K562 (cell line): ENCODE data around the gene OR10T2. TPM values are rescaled to one million over a fixed set of nuclear protein-coding genes. Genes with fewer than 3 reads are reported as not detected.

ENCODE experiments used
- ATAC-seq: fragments of 200-7000 bp; cut with Tn5 transposase; 3 replicates; pipeline ENCODE4 v1.9.1; 2020; ENCODE audit warnings: moderate library complexity
- BruUV-seq: library from RNA; stranded (reverse); fragments of 400-500 nt; replicated peaks from 2 replicates; lab custom pipeline; 2021; lab: Mats Ljungman, UMichigan
- CTCF ChIA-PET: fragments of 300-600 bp; formaldehyde crosslinking; extraction: SDS; loops from one replicate; lab custom pipeline; 2021; ENCODE audit warnings: low intra/inter-chr PET ratio; lab: Yijun Ruan, JAX
- POLR2A ChIA-PET: fragments of 300-600, 350-650 bp; sonication (Branson Sonifier 250); formaldehyde crosslinking; extraction: SDS; loops from one replicate; lab custom pipeline; 2021; ENCODE audit warnings: antibody characterized with exemption, inconsistent platforms; lab: Yijun Ruan, JAX
- DNase-seq, 4 experiments: peaks; one replicate each; pipeline versions ENCODE4 v3.0.0 to v3.0.0-alpha.2; 2011 to 2018; ENCODE audit warnings: low spot score in 3 of 4, mixed read lengths in 3 of 4; ENCODE audit errors: extremely low read depth in 1 of 4
- FAIRE-seq: peaks from 2 replicates; lab custom pipeline; 2011; peaks lifted over from hg19 to GRCh38; lab: Jason Lieb, UNC
- H2AFZ ChIP-seq: 2 replicates; pipeline ENCODE4 v1.6.0; 2011; ENCODE audit warnings: low read depth, low read length, control low read depth, inconsistent platforms
- H3K27ac ChIP-seq: fragments of 200-600 bp; 3 replicates; pipeline ENCODE4 v1.8.0; 2011; ENCODE audit warnings: low read depth, mild to moderate bottlenecking, control low read depth, inconsistent platforms, low read length, moderate library complexity, mixed read lengths; ENCODE audit errors: extremely low read depth
- H3K27me3 ChIP-seq, 2 experiments: fragments of 300-600 bp in 1 of 2; 2 replicates in 1 of 2; 3 replicates in 1 of 2; pipeline versions ENCODE4 v1.6.0 to v1.8.0; 2011; ENCODE audit warnings: inconsistent platforms in 2 of 2, low read length in 2 of 2, mild to moderate bottlenecking in 1 of 2, mixed read lengths in 1 of 2, moderate library complexity in 1 of 2; ENCODE audit not compliant: control insufficient read depth in 2 of 2, insufficient read depth in 2 of 2
- H3K36me3 ChIP-seq: fragments of 300-600 bp; 3 replicates; pipeline ENCODE4 v1.8.0; 2011; ENCODE audit warnings: mild to moderate bottlenecking, low read length, inconsistent platforms; ENCODE audit not compliant: control insufficient read depth, insufficient read depth
- H3K4me1 ChIP-seq, 2 experiments: fragments of 200-600 bp in 1 of 2; replicated peaks in 1 of 2; 2 replicates in 1 of 2; 3 replicates in 1 of 2; pipeline versions ENCODE4 v1.5.1 to v1.8.0; 2011; ENCODE audit warnings: inconsistent platforms in 2 of 2, low read length in 2 of 2, mild to moderate bottlenecking in 1 of 2, mixed read lengths in 1 of 2, moderate library complexity in 1 of 2; ENCODE audit not compliant: control insufficient read depth in 2 of 2, insufficient read depth in 2 of 2
- H3K4me2 ChIP-seq: 2 replicates; pipeline ENCODE4 v1.6.1; 2011; ENCODE audit warnings: low read length, control low read depth, inconsistent platforms, mixed read lengths; ENCODE audit not compliant: insufficient read depth
- H3K4me3 ChIP-seq: fragments of 200-600 bp; sonication (generic), shearing (Covaris generic); 2 replicates; pipeline ENCODE4 v1.5.1; 2016; ENCODE audit warnings: control low read depth, inconsistent platforms
- H3K79me2 ChIP-seq: fragments of 200-600 bp; 3 replicates; pipeline ENCODE4 v1.8.0; 2011; ENCODE audit warnings: low read length, inconsistent platforms; ENCODE audit not compliant: control insufficient read depth, insufficient read depth
- H3K9ac ChIP-seq, 2 experiments: 2 replicates each; pipeline versions ENCODE4 v1.6.0 to v1.6.1; 2011; ENCODE audit warnings: low read depth in 2 of 2, low read length in 2 of 2, control low read depth in 1 of 2, inconsistent platforms in 1 of 2, mild to moderate bottlenecking in 1 of 2, mixed read lengths in 1 of 2; ENCODE audit not compliant: insufficient read depth in 1 of 2
- H3K9me1 ChIP-seq: one replicate; pipeline ENCODE4 v1.6.0; 2011; ENCODE audit warnings: inconsistent platforms, mild to moderate bottlenecking, low read length, moderate library complexity; ENCODE audit not compliant: control insufficient read depth, insufficient read depth
- H3K9me3 ChIP-seq: replicated peaks from 2 replicates; pipeline ENCODE4 v1.5.1; 2011; ENCODE audit warnings: low read depth, low read length, inconsistent platforms; ENCODE audit not compliant: control insufficient read depth, insufficient read depth
- H4K20me1 ChIP-seq: replicated peaks from 2 replicates; pipeline ENCODE4 v1.6.1; 2011; ENCODE audit warnings: low read length, inconsistent platforms, mixed read lengths; ENCODE audit not compliant: control insufficient read depth, insufficient read depth
- ARHGAP35 ChIP-seq: fragments of 450-650 bp; IDR thresholded peaks from 2 replicates; pipeline ENCODE4 v1.6.1; 2018; ENCODE audit not compliant: partially characterized antibody
- C11orf30 ChIP-seq: fragments of 450-650 bp; IDR thresholded peaks from 2 replicates; pipeline ENCODE4 v1.6.1; 2016; ENCODE audit warnings: low read depth, mild to moderate bottlenecking
- ETV5 ChIP-seq: sonication (generic); formaldehyde crosslinking; IDR thresholded peaks from 2 replicates; pipeline ENCODE4 v1.4.0; 2020; ENCODE audit warnings: low read depth, mild to moderate bottlenecking, missing genetic modification reagents
- FUS ChIP-seq: fragments of 200-400 bp; formaldehyde crosslinking; optimal IDR thresholded peaks from 2 replicates; pipeline ENCODE3; 2017; ENCODE audit warnings: low read depth, low read length
- NFATC3 ChIP-seq: fragments of 450-650 bp; IDR thresholded peaks from 2 replicates; pipeline ENCODE4 v1.6.1; 2017; ENCODE audit warnings: mild to moderate bottlenecking
- NR4A1 ChIP-seq, 2 experiments: fragments of 250-450 bp in 1 of 2; fragments of 450-650 bp in 1 of 2; sonication (Bioruptor Pico) in 1 of 2; IDR thresholded peaks; 2 replicates each; pipeline versions ENCODE4 v1.4.0 to v1.6.1; 2016 to 2020; ENCODE audit warnings: mild to moderate bottlenecking in 2 of 2, missing compliant biosample characterization in 1 of 2, missing genetic modification characterization in 1 of 2, moderate library complexity in 1 of 2
- PYGO2 ChIP-seq: fragments of 450-650 bp; IDR thresholded peaks from 2 replicates; pipeline ENCODE4 v1.6.1; 2016; ENCODE audit warnings: mild to moderate bottlenecking, missing genetic modification characterization, moderate library complexity, missing compliant biosample characterization
- RBM15 ChIP-seq: fragments of 200-400 bp; formaldehyde crosslinking; IDR thresholded peaks from 2 replicates; pipeline ENCODE4 v1.6.1; 2018; ENCODE audit warnings: mild to moderate bottlenecking, low read length, moderate library complexity; ENCODE audit not compliant: insufficient read depth
- SRF ChIP-seq, 2 experiments: fragments of 250-450, 450-650 bp in 1 of 2; sonication (Bioruptor Pico) in 1 of 2; sonication (generic) in 1 of 2; formaldehyde crosslinking; IDR thresholded peaks; 2 replicates each; pipeline versions ENCODE4 v1.5.0 to v1.5.1; 2020 to 2022; ENCODE audit warnings: mild to moderate bottlenecking in 1 of 2, missing genetic modification reagents in 1 of 2
- XRCC5 ChIP-seq: fragments of 200-400 bp; formaldehyde crosslinking; IDR thresholded peaks from 2 replicates; pipeline ENCODE4 v1.6.1; 2017; ENCODE audit warnings: low read depth, mild to moderate bottlenecking, low read length
- ZNF124 ChIP-seq: sonication (generic); formaldehyde crosslinking; IDR thresholded peaks from 2 replicates; pipeline ENCODE4 v1.8.1; 2022; ENCODE audit warnings: missing genetic modification reagents
- ZNF23 ChIP-seq: fragments of 250-450 bp; sonication (Bioruptor Pico); IDR thresholded peaks from 2 replicates; pipeline ENCODE4 v1.4.0; 2020; ENCODE audit warnings: mild to moderate bottlenecking
- ZNF584 ChIP-seq: fragments of 200-800 bp; sonication (Bioruptor generic); IDR thresholded peaks from 2 replicates; pipeline ENCODE4 v1.6.1; 2016; ENCODE audit warnings: low read depth, mild to moderate bottlenecking, missing genetic modification characterization, missing compliant biosample characterization
- ZNF668 ChIP-seq: fragments of 250-450 bp; sonication (Bioruptor Pico); IDR thresholded peaks from 2 replicates; pipeline ENCODE4 v1.8.0; 2022; ENCODE audit warnings: mild to moderate bottlenecking, inconsistent platforms
- ZNF695 ChIP-seq: fragments of 450-650 bp; formaldehyde crosslinking; IDR thresholded peaks from 2 replicates; pipeline ENCODE4 v1.4.0; 2020; ENCODE audit warnings: mild to moderate bottlenecking, moderate library complexity
- WGBS: fragments of 100-300 bp; shearing (Covaris generic); methylation state at CpG from one replicate; pipeline ENCODE4 v1.1.6; 2016; ENCODE audit warnings: low coverage, mixed read lengths; ENCODE audit not compliant: insufficient coverage; ENCODE audit errors: missing lambda C conversion rate; 5-methylcytosine and 5-hydroxymethylcytosine counted together
- in situ Hi-C: fragments of 300-500 bp; cut with MboI; formaldehyde crosslinking; loops from 4 replicates; pipeline ENCODE4 v1.15.0; 2018; ENCODE audit warnings: inconsistent platforms, mixed read lengths
- intact Hi-C: fragments of 100-400 bp; cut with micrococcal nuclease; formaldehyde crosslinking; loops from 2 replicates; pipeline ENCODE4 v1.14.2; 2022
- polyA plus RNA-seq, 8 experiments: library from polyadenylated mRNA; depleted of rRNA in 4 of 8; stranded (reverse) in 5 of 8; unstranded in 3 of 8; fragments of >200 nt; fragmentation: Nextera tagmentation in 2 of 8; fragmentation: Illumina TruSeq in 1 of 8; extraction: Ambion mirVana in 2 of 8; extraction: Trizol in 1 of 8; gene quantifications; 2 replicates each; pipeline versions ENCODE4 v1.2.1 to v1.2.3, GENCODE V29; 2011 to 2014; ENCODE audit warnings: inconsistent platforms in 1 of 8, missing spikeins in 1 of 8
- total RNA-seq, 7 experiments: library from RNA; depleted of rRNA in 6 of 7; stranded (reverse); fragments of >200 nt in 6 of 7; fragmentation: Illumina TruSeq in 2 of 7; extraction: Trizol in 2 of 7; gene quantifications; 2 replicates each; pipeline versions ENCODE4 v1.2.1 to v1.2.3, GENCODE V29; 2011 to 2021; ENCODE audit warnings: low replicate concordance in 1 of 7
- TF ChIP-seq, protein P1 (sequence below): fragments of 450-650 bp; IDR thresholded peaks from 2 replicates; pipeline ENCODE4 v1.6.1; 2014; ENCODE audit warnings: low read depth, mild to moderate bottlenecking, moderate library complexity, borderline replicate concordance

OR10T2 gene
- total and polyA plus RNA-seq, 9 of the 15 experiments (the other 6 are each of a cell fraction or from before 2014, with no cell fraction given), result not detected

DNA sequence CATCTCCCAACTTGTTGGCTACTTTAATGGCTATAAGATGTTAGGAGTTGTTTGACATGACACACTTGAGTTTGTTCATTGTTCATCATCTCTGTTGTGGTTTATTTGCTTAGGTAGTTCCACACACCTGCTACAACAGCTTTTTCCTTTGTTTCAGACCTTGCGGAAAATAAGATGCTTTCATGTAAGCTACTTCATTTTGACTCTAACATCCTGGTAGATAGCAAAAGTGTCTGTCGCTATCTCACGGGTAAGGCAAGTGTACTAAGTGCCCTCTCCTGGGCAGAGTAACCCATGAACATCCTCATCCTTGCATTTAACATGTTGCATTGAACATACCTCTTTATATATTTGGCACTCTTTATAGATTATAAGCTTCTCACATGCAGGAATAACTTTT is 1.6 kb upstream of the OR10T2 start:
- Histone ChIP-seq H3K4me1 (no peaks in the 10 kb centered on the region), H3K27ac (no peak overlapping the region), H3K4me2 (no peak overlapping the region), H2AFZ (no peak overlapping the region), H3K9me3 (no peaks in the 10 kb centered on the region), H3K9ac (no peak overlapping the region), H3K79me2 (no peaks in the 10 kb centered on the region), H4K20me1 (no peaks in the 10 kb centered on the region), H3K36me3 (no peaks in the 10 kb centered on the region), H3K27me3 (no peaks in the 10 kb centered on the region), H3K4me3 (no peak overlapping the region), H3K9me1 (no peaks in the 10 kb centered on the region)
- POLR2A ChIA-PET, result no interaction called here
- DNase-seq (no peak), FAIRE-seq (no peak), ATAC-seq (no peak)
- TF ChIP-seq SRF (CRISPR knock-in tag; IDR thresholded peaks at IDR 0.05) (no peak), ZNF23 (CRISPR knock-in tag) (no peak)
- 0% methylated on average over 3 of the region's 3 CpGs for WGBS
- intact Hi-C loops (no loop called here), in situ Hi-C loops (no loop called here)
- CTCF ChIA-PET, result no interaction called here
- no TSS peak for BruUV-seq

DNA sequence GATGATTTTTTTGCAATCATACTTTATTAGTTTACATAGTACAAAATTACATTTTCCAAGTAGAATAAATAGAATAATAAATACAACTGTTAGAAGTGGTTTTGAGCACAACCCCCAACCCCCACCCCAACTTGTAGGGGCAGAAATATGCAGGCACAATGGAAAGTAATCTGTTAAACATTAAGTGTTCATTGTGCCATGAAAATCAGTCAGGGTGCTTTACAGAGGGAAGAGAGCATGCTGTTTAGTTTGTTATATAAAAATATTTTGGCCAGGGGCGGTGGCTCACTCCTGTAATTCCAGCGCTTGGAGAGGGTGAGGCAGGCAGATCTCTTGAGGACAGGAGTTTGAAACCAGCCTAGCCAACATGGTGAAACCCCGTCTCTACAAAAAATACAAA is 2.6 kb downstream of the OR10T2 start:
- ATAC-seq (no peak), DNase-seq (no peak), FAIRE-seq (no peak)
- BruUV-seq, result no TSS peak
- Histone ChIP-seq H3K9me3 (no peaks in the 10 kb centered on the region), H2AFZ (no peak overlapping the region), H3K79me2 (no peaks in the 10 kb centered on the region), H3K4me3 (no peak overlapping the region), H3K9ac (no peak overlapping the region), H3K36me3 (no peaks in the 10 kb centered on the region), H3K27ac (no peak overlapping the region), H3K9me1 (no peaks in the 10 kb centered on the region), H3K4me2 (no peak overlapping the region), H4K20me1 (no peaks in the 10 kb centered on the region), H3K4me1 (no peaks in the 10 kb centered on the region), H3K27me3 (no peaks in the 10 kb centered on the region)
- CTCF ChIA-PET, result no interaction called here
- intact Hi-C loops, result no loop called here
- POLR2A ChIA-PET, result no interaction called here
- in situ Hi-C loops, result no loop called here
- 2% methylated on average over 3 of the region's 3 CpGs for WGBS
- TF ChIP-seq FUS (no peak), ZNF584 (CRISPR knock-in tag) (no peak), ZNF668 (CRISPR knock-in tag) (no peak), ZNF695 (CRISPR knock-in tag) (no peak), PYGO2 (tag) (no peak), XRCC5 (no peak), ZNF124 (CRISPR knock-in tag) (no peak), RBM15 (no peak), ARHGAP35 (no peak), NR4A1 (CRISPR knock-in tag; IDR thresholded peaks at IDR 0.05) (no peak), NR4A1 (tag; IDR thresholded peaks at IDR 0.05) (no peak), ETV5 (no peak), C11orf30 (no peak), NFATC3 (no peak)
- TF ChIP-seq, protein P1, sequence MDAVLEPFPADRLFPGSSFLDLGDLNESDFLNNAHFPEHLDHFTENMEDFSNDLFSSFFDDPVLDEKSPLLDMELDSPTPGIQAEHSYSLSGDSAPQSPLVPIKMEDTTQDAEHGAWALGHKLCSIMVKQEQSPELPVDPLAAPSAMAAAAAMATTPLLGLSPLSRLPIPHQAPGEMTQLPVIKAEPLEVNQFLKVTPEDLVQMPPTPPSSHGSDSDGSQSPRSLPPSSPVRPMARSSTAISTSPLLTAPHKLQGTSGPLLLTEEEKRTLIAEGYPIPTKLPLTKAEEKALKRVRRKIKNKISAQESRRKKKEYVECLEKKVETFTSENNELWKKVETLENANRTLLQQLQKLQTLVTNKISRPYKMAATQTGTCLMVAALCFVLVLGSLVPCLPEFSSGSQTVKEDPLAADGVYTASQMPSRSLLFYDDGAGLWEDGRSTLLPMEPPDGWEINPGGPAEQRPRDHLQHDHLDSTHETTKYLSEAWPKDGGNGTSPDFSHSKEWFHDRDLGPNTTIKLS, result no peak
